ENCODE results near the gene NR1H2.
A peak's percentile ranks its signal among the peaks of the same experiment; 100 is the strongest.

NR1H2 gene

DNA sequence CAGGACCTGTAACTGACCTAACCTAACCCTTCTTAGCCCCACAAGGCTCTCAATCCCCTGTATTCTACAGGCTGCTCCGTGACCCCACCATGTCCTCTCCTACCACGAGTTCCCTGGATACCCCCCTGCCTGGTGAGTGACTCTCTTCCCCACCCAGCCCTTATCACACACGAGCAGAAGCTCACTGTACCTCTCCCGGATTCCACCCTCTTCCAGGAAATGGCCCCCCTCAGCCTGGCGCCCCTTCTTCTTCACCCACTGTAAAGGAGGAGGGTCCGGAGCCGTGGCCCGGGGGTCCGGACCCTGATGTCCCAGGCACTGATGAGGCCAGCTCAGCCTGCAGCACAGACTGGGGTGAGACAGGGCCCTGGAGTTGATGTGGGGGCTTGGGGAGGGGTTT lies 1.3 kb downstream of the NR1H2 start:
- Histone ChIP-seq H3K4me3 (ENCODE audit: low read depth in 1 of 5, low read length in 5 of 5) (no peak overlapping the region), H3K9ac (ENCODE audit: low read length in 5 of 5) (no peak overlapping the region), H3K36me3 (ENCODE audit: control insufficient read depth in 5 of 5, insufficient read depth in 5 of 5, low read length in 5 of 5) (peaks cover 3 to 53% (median 53%) of the 10 kb centered on the region in 5 donors), H3K27ac (ENCODE audit: low read depth, low read length) (no peak overlapping the region), H3K9me3 (ENCODE audit: control insufficient read depth in 5 of 5, low read length in 5 of 5) (no peaks in the 10 kb centered on the region), H3K27me3 (ENCODE audit: control insufficient read depth in 5 of 5, insufficient read depth in 4 of 5, low read length in 5 of 5) (no peaks in the 10 kb centered on the region), H3K4me1 (ENCODE audit: control insufficient read depth in 5 of 5, insufficient read depth in 5 of 5, low read length in 5 of 5) (peaks cover 0 to 10% (median 6%) of the 10 kb centered on the region in 5 donors)

- no peak overlapping the region for H3K4me3 ChIP-seq (ENCODE audit: low read depth in 1 of 5, low read length in 5 of 5)
- H3K36me3 ChIP-seq (ENCODE audit: control insufficient read depth in 5 of 5, insufficient read depth in 5 of 5, low read length in 5 of 5): peaks cover 3 to 55% (median 54%) of the 10 kb centered on the region in 5 donors
- no peak overlapping the region for H3K9ac ChIP-seq (ENCODE audit: low read length in 5 of 5)
- no peaks in the 10 kb centered on the region for H3K27me3 ChIP-seq (ENCODE audit: control insufficient read depth in 5 of 5, insufficient read depth in 4 of 5, low read length in 5 of 5)
- no peaks in the 10 kb centered on the region for H3K9me3 ChIP-seq (ENCODE audit: control insufficient read depth in 5 of 5, low read length in 5 of 5)
- no peak overlapping the region for H3K27ac ChIP-seq (ENCODE audit: low read depth, low read length)
- peaks cover 0 to 10% (median 7%) of the 10 kb centered on the region in 5 donors for H3K4me1 ChIP-seq (ENCODE audit: control insufficient read depth in 5 of 5, insufficient read depth in 5 of 5, low read length in 5 of 5)
Measured at GRCh38 chr19:50378169-50378862, 2.1 kb downstream of the NR1H2 start.

DNA sequence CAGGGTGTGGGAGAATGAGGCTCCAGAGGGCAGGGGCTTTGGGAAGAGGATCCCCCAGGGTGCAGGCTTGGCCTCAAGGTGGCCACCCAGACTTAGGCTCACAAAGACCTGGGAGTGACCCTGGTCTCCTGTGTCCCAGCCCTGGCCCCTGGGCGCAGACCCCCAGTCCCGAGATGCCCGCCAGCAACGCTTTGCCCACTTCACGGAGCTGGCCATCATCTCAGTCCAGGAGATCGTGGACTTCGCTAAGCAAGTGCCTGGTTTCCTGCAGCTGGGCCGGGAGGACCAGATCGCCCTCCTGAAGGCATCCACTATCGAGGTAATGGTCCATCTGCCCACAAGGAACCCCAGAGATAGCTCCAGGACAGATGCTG lies 2.6 kb downstream of the NR1H2 start:
- Histone ChIP-seq H3K9me3 (ENCODE audit: control insufficient read depth in 5 of 5, low read length in 5 of 5) (no peaks in the 10 kb centered on the region), H3K4me1 (ENCODE audit: control insufficient read depth in 5 of 5, insufficient read depth in 5 of 5, low read length in 5 of 5) (peaks cover 0 to 15% (median 12%) of the 10 kb centered on the region in 5 donors), H3K4me3 (ENCODE audit: low read depth in 1 of 5, low read length in 5 of 5) (no peak overlapping the region), H3K27ac (ENCODE audit: low read depth, low read length) (no peak overlapping the region), H3K9ac (ENCODE audit: low read length in 5 of 5) (no peak overlapping the region), H3K27me3 (ENCODE audit: control insufficient read depth in 5 of 5, insufficient read depth in 4 of 5, low read length in 5 of 5) (no peaks in the 10 kb centered on the region), H3K36me3 (ENCODE audit: control insufficient read depth in 5 of 5, insufficient read depth in 5 of 5, low read length in 5 of 5) (peaks cover 3 to 55% (median 54%) of the 10 kb centered on the region in 5 donors)

GRCh38 chr19:50379602-50380001 lies 3.3 kb downstream of the NR1H2 start:
- H3K36me3 ChIP-seq (ENCODE audit: control insufficient read depth in 5 of 5, insufficient read depth in 5 of 5, low read length in 5 of 5): peaks cover 3 to 55% (median 54%) of the 10 kb centered on the region in 5 donors
- peaks cover under 1 to 22% (median 17%) of the 10 kb centered on the region in 5 donors for H3K4me1 ChIP-seq (ENCODE audit: control insufficient read depth in 5 of 5, insufficient read depth in 5 of 5, low read length in 5 of 5)
- H3K4me3 ChIP-seq (ENCODE audit: low read depth in 1 of 5, low read length in 5 of 5): no peak overlapping the region

DNA sequence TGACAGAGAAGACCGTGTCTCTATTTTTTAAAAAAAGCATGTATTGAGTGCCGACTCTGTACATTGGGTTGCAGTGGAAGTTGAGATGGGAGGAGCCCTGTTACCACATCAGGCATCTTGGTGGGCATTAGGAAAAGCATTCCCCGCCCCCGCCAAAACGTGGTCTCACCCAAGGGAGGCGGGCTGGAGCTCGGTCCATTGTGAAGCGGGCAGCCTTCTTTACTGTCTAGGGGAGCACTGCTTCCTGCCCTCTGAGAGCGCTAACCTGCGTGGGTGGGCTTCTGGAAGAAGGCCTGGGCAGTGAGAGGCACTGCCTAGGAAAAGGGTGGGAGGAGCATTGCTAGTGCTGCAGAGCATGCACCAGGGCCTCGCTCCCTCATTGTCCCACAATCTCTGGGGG lies 3.9 kb downstream of the NR1H2 start:
- Histone ChIP-seq H3K27me3 (ENCODE audit: control insufficient read depth in 5 of 5, insufficient read depth in 4 of 5, low read length in 5 of 5) (no peaks in the 10 kb centered on the region), H3K36me3 (ENCODE audit: control insufficient read depth in 5 of 5, insufficient read depth in 5 of 5, low read length in 5 of 5) (peaks cover 3 to 55% (median 54%) of the 10 kb centered on the region in 5 donors), H3K27ac (ENCODE audit: low read depth, low read length) (no peak overlapping the region), H3K4me3 (ENCODE audit: low read depth in 1 of 5, low read length in 5 of 5) (no peak overlapping the region), H3K4me1 (ENCODE audit: control insufficient read depth in 5 of 5, insufficient read depth in 5 of 5, low read length in 5 of 5) (peaks cover 4 to 27% (median 22%) of the 10 kb centered on the region in 5 donors), H3K9ac (ENCODE audit: low read length in 5 of 5) (no peak overlapping the region), H3K9me3 (ENCODE audit: control insufficient read depth in 5 of 5, low read length in 5 of 5) (no peaks in the 10 kb centered on the region)

More at GRCh38 chr19:50379602-50380001, 3.3 kb downstream of the NR1H2 start:
- Histone ChIP-seq H3K9me3 (ENCODE audit: control insufficient read depth in 5 of 5, low read length in 5 of 5) (no peaks in the 10 kb centered on the region), H3K9ac (ENCODE audit: low read length in 5 of 5) (no peak overlapping the region), H3K27me3 (ENCODE audit: control insufficient read depth in 5 of 5, insufficient read depth in 4 of 5, low read length in 5 of 5) (no peaks in the 10 kb centered on the region), H3K27ac (ENCODE audit: low read depth, low read length) (no peak overlapping the region)

GRCh38 chr19:50380751-50381151 lies 4.5 kb downstream of the NR1H2 start:
- no peak overlapping the region for H3K9ac ChIP-seq (ENCODE audit: low read length in 5 of 5)
- H3K27me3 ChIP-seq (ENCODE audit: control insufficient read depth in 5 of 5, insufficient read depth in 4 of 5, low read length in 5 of 5): no peaks in the 10 kb centered on the region
- H3K4me1 ChIP-seq (ENCODE audit: control insufficient read depth in 5 of 5, insufficient read depth in 5 of 5, low read length in 5 of 5): peaks cover 6 to 30% (median 25%) of the 10 kb centered on the region in 5 donors
- no peak overlapping the region for H3K4me3 ChIP-seq (ENCODE audit: low read depth in 1 of 5, low read length in 5 of 5)
- H3K27ac ChIP-seq (ENCODE audit: low read depth, low read length): no peak overlapping the region
- peaks cover 3 to 55% (median 54%) of the 10 kb centered on the region in 5 donors for H3K36me3 ChIP-seq (ENCODE audit: control insufficient read depth in 5 of 5, insufficient read depth in 5 of 5, low read length in 5 of 5)
- H3K9me3 ChIP-seq (ENCODE audit: control insufficient read depth in 5 of 5, low read length in 5 of 5): no peaks in the 10 kb centered on the region

DNA sequence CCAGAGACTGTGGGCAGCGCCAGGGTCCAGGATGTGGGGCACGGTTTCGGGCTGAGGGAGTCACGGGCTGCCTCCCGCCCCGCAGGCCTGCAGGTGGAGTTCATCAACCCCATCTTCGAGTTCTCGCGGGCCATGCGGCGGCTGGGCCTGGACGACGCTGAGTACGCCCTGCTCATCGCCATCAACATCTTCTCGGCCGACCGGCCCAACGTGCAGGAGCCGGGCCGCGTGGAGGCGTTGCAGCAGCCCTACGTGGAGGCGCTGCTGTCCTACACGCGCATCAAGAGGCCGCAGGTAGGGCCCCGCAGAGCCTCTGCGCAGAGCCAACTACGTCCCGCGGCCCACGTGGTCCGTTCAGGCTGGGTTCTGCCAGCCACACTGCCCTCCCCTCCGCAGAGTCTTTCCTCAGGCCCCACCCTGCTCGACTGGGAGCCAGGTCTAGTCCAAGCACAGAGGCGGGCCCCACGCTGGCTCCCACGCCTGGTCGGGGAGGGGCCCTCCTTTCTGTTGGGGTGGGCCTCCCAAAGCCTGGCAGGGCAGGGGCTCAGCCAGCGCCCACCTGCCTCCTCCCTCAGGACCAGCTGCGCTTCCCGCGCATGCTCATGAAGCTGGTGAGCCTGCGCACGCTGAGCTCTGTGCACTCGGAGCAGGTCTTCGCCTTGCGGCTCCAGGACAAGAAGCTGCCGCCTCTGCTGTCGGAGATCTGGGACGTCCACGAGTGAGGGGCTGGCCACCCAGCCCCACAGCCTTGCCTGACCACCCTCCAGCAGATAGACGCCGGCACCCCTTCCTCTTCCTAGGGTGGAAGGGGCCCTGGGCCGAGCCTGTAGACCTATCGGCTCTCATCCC lies 5.8 kb downstream of the NR1H2 start:
- peaks cover 6 to 28% (median 24%) of the 10 kb centered on the region in 5 donors for H3K4me1 ChIP-seq (ENCODE audit: control insufficient read depth in 5 of 5, insufficient read depth in 5 of 5, low read length in 5 of 5)
- peaks cover 3 to 55% (median 54%) of the 10 kb centered on the region in 5 donors for H3K36me3 ChIP-seq (ENCODE audit: control insufficient read depth in 5 of 5, insufficient read depth in 5 of 5, low read length in 5 of 5)
- no peaks in the 10 kb centered on the region for H3K27me3 ChIP-seq (ENCODE audit: control insufficient read depth in 5 of 5, insufficient read depth in 4 of 5, low read length in 5 of 5)
- no peak overlapping the region for H3K27ac ChIP-seq (ENCODE audit: low read depth, low read length)
- H3K9me3 ChIP-seq (ENCODE audit: control insufficient read depth in 5 of 5, low read length in 5 of 5): no peaks in the 10 kb centered on the region
- no peak overlapping the region for H3K4me3 ChIP-seq (ENCODE audit: low read depth in 1 of 5, low read length in 5 of 5)
- no peak overlapping the region for H3K9ac ChIP-seq (ENCODE audit: low read length in 5 of 5)

GRCh38 chr19:50383001-50383851 lies 7.0 kb downstream of the NR1H2 start:
- peak overlapping the region in 2 of 5 donors; percentile 41 to 66 for H3K9ac ChIP-seq (ENCODE audit: low read length in 5 of 5)
- no peaks in the 10 kb centered on the region for H3K9me3 ChIP-seq (ENCODE audit: control insufficient read depth in 5 of 5, low read length in 5 of 5)
- H3K36me3 ChIP-seq (ENCODE audit: control insufficient read depth in 5 of 5, insufficient read depth in 5 of 5, low read length in 5 of 5): peaks cover 3 to 48% (median 45%) of the 10 kb centered on the region in 5 donors
- peaks cover 6 to 28% (median 19%) of the 10 kb centered on the region in 5 donors for H3K4me1 ChIP-seq (ENCODE audit: control insufficient read depth in 5 of 5, insufficient read depth in 5 of 5, low read length in 5 of 5)
- H3K27me3 ChIP-seq (ENCODE audit: control insufficient read depth in 5 of 5, insufficient read depth in 4 of 5, low read length in 5 of 5): no peaks in the 10 kb centered on the region
- peak overlapping the region; percentile 45 to 75 (median 61) for H3K4me3 ChIP-seq (ENCODE audit: low read depth in 1 of 5, low read length in 5 of 5)
- peak overlapping the region; percentile 69 for H3K27ac ChIP-seq (ENCODE audit: low read depth, low read length)

GRCh38 chr19:50383852-50384684 lies 7.8 kb downstream of the NR1H2 start, which contains the start of gene POLD1:
TSS of gene POLD1 (plus strand) at chr19:50384347. CDS start at chr19:50398852, 14,505 bp downstream.
- Histone ChIP-seq H3K4me3 (ENCODE audit: low read depth in 1 of 5, low read length in 5 of 5) (peak within 1 kb of the TSS; percentile 61 to 75 (median 69)), H3K4me1 (ENCODE audit: control insufficient read depth in 5 of 5, insufficient read depth in 5 of 5, low read length in 5 of 5) (peaks cover 6 to 28% (median 19%) of the 10 kb centered on the region in 5 donors), H3K9ac (ENCODE audit: low read length in 5 of 5) (peak within 1 kb of the TSS; percentile 22 to 78 (median 74)), H3K27me3 (ENCODE audit: control insufficient read depth in 5 of 5, insufficient read depth in 4 of 5, low read length in 5 of 5) (no peaks in the 10 kb centered on the region), H3K27ac (ENCODE audit: low read depth, low read length) (peak within 1 kb of the TSS; percentile 69), H3K36me3 (ENCODE audit: control insufficient read depth in 5 of 5, insufficient read depth in 5 of 5, low read length in 5 of 5) (peaks cover 3 to 39% (median 36%) of the 10 kb centered on the region in 5 donors), H3K9me3 (ENCODE audit: control insufficient read depth in 5 of 5, low read length in 5 of 5) (no peaks in the 10 kb centered on the region)

Data from subcutaneous abdominal adipose tissue (tissue), 5 donors.